K562 (cell line): ENCODE results near the gene SLC2A6. TPM values are rescaled to one million over a fixed set of nuclear protein-coding genes. Genes with fewer than 3 reads are reported as not detected.

Experiments used
- HNRNPUL1 ChIP-seq: fragments of 200-400 bp; formaldehyde crosslinking; IDR thresholded peaks from 2 replicates; pipeline ENCODE4 v1.6.1; 2017; ENCODE audit warnings: low read length
- POLR3G ChIP-seq: IDR thresholded peaks from 2 replicates; pipeline ENCODE4 v1.6.1; 2011; ENCODE audit not compliant: insufficient read length, insufficient replicate concordance; ENCODE audit errors: extremely low read depth
- SETDB1 ChIP-seq: IDR thresholded peaks from one replicate; pipeline ENCODE4 v1.6.1; 2012; ENCODE audit warnings: low read length, control low read depth, inconsistent platforms
- SIX5 ChIP-seq, 2 experiments: IDR thresholded peaks; 2 replicates each; pipeline ENCODE4 v1.6.1; 2011; ENCODE audit warnings: low read length in 2 of 2, borderline replicate concordance in 1 of 2, low read depth in 1 of 2, mild to moderate bottlenecking in 1 of 2, moderate library complexity in 1 of 2; ENCODE audit not compliant: insufficient read depth in 1 of 2
- TCF7 ChIP-seq: sonication (generic); IDR thresholded peaks from 2 replicates; pipeline ENCODE4 v1.6.1; 2016; ENCODE audit warnings: antibody characterized with exemption, borderline replicate concordance
- ZBTB7A ChIP-seq: IDR thresholded peaks from 2 replicates; pipeline ENCODE4 v1.6.1; 2011; ENCODE audit warnings: low read depth, mild to moderate bottlenecking, low read length, moderate library complexity, borderline replicate concordance; ENCODE audit not compliant: control insufficient read depth
- polyA plus RNA-seq, 8 experiments: library from polyadenylated mRNA; depleted of rRNA in 4 of 8; stranded (reverse) in 5 of 8; unstranded in 3 of 8; fragments of >200 nt; fragmentation: Nextera tagmentation in 2 of 8; fragmentation: Illumina TruSeq in 1 of 8; extraction: Ambion mirVana in 2 of 8; extraction: Trizol in 1 of 8; gene quantifications; 2 replicates each; pipeline versions ENCODE4 v1.2.1 to v1.2.3, GENCODE V29; 2011 to 2014; ENCODE audit warnings: inconsistent platforms in 1 of 8, missing spikeins in 1 of 8
- total RNA-seq, 7 experiments: library from RNA; depleted of rRNA in 6 of 7; stranded (reverse); fragments of >200 nt in 6 of 7; fragmentation: Illumina TruSeq in 2 of 7; extraction: Trizol in 2 of 7; gene quantifications; 2 replicates each; pipeline versions ENCODE4 v1.2.1 to v1.2.3, GENCODE V29; 2011 to 2021; ENCODE audit warnings: low replicate concordance in 1 of 7
- TF ChIP-seq, protein P1 (sequence below): fragments of 250-450 bp; sonication (Bioruptor Pico); IDR thresholded peaks from 2 replicates; pipeline ENCODE4 v1.8.0; 2022; ENCODE audit warnings: inconsistent platforms
- TF ChIP-seq, protein P2 (sequence below), 2 experiments: IDR thresholded peaks; 2 replicates each; pipeline ENCODE4 v1.6.1; 2011; ENCODE audit warnings: borderline replicate concordance in 1 of 2, control low read depth in 1 of 2, low read depth in 1 of 2, low read length in 1 of 2, mild to moderate bottlenecking in 1 of 2, mixed read lengths in 1 of 2, moderate library complexity in 1 of 2; ENCODE audit not compliant: insufficient read depth in 1 of 2, insufficient read length in 1 of 2, poor library complexity in 1 of 2, severe bottlenecking in 1 of 2; ENCODE audit errors: extremely low read depth in 1 of 2

The SLC2A6 gene
- total and polyA plus RNA-seq, 9 of the 15 experiments (the other 6 are each of a cell fraction or from before 2014, with no cell fraction given) = 0.04 to 0.38 (median 0.09) TPM; not detected in 3

DNA sequence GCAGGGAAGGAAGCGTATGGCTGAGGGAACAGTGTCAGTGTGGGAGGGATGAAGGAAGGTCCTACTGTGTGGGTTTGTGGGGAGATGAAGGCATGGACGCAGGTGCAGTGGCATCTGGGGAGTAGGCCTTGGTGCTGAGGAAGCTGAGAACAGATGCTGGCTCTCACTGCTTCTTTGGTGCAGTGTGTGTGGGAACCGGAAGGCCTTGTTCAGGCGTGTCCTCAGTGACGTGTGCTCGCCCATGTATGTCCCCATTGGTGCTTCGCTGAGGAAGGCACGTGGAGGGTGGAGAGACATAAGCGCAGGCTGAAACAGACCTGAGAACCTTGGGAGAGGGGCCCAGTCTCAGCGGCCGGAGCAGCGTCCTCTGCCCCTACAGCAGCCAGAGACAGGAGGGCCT, 38.0 kb downstream of the SLC2A6 start (continued):
- TF ChIP-seq, protein P1, sequence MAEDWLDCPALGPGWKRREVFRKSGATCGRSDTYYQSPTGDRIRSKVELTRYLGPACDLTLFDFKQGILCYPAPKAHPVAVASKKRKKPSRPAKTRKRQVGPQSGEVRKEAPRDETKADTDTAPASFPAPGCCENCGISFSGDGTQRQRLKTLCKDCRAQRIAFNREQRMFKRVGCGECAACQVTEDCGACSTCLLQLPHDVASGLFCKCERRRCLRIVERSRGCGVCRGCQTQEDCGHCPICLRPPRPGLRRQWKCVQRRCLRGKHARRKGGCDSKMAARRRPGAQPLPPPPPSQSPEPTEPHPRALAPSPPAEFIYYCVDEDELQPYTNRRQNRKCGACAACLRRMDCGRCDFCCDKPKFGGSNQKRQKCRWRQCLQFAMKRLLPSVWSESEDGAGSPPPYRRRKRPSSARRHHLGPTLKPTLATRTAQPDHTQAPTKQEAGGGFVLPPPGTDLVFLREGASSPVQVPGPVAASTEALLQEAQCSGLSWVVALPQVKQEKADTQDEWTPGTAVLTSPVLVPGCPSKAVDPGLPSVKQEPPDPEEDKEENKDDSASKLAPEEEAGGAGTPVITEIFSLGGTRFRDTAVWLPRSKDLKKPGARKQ (CRISPR knock-in tag) = no peak
- TF ChIP-seq, protein P2, sequence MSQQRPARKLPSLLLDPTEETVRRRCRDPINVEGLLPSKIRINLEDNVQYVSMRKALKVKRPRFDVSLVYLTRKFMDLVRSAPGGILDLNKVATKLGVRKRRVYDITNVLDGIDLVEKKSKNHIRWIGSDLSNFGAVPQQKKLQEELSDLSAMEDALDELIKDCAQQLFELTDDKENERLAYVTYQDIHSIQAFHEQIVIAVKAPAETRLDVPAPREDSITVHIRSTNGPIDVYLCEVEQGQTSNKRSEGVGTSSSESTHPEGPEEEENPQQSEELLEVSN (IDR thresholded peaks at IDR 0.05; ENCODE audit: borderline replicate concordance in 1 of 2, extremely low read depth in 1 of 2, insufficient read depth in 1 of 2, insufficient read length in 1 of 2, low read depth in 1 of 2, low read length in 1 of 2, poor library complexity in 1 of 2, severe bottlenecking in 1 of 2) = peak in 1 of 2 experiments; percentile 13
- TF ChIP-seq POLR3G (no peak), SIX5 (IDR thresholded peaks at IDR 0.05; ENCODE audit: borderline replicate concordance in 1 of 2, insufficient read depth in 1 of 2, low read depth in 1 of 2, low read length in 2 of 2) (no peak), HNRNPUL1 (no peak), SETDB1 (no peak), TCF7 (no peak), ZBTB7A (no peak)
